HL-60 (cell line): Measurements from ENCODE around the gene MAP3K20.

ENCODE experiments used
- CTCF ChIP-seq: IDR thresholded peaks from one replicate; pipeline ENCODE4 v1.5.1; 2011; ENCODE audit warnings: low read length, control low read depth, inconsistent platforms; ENCODE audit not compliant: insufficient read depth
- TF ChIP-seq, protein P1 (sequence below): IDR thresholded peaks from 2 replicates; pipeline ENCODE4 v1.6.1; 2012; ENCODE audit warnings: low read depth; ENCODE audit not compliant: insufficient replicate concordance

DNA sequence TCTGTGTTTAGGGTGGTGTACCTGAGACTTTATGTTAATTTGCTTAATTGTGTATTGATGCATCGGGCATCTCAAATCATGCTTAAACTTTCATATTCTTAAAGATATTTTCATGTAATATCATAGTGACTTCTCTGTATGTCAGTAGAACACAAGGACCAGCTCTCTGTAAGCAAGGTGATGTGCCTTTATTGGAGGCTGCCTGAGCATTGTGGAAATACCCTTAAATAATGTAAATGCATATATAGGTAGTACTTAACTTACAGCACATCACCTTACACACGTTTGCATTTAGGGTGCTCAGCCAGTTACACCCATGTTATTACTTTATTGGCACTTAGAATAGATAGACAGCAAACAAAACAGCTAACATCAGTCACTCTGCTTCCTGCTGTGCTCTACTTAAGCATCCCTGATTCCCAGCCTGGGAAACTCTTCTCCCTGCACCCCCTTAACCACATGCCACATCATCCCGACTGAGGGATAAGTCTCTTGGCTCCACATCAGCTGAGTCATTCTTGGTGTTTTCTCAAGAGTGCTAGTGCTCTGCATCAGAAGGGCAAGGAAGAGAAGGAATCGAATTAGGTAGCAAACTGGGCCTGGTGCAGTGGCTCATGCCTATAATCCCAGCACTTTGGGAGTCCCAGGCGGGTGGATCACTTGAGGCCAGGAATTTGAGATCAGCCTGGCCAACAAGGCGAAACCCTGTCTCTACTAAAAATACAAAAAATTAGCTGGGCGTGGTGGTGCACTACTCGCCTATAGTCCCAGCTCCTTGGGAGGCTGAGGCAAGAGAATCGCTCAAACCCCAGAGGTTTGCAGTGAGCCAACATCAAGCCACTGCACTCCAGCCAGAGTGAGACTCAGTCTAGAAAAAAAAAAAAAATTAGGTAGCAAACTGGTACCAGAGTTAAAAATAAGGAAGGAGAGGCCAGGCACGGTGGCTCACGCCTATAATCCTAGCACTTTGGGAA lies 108.7 kb downstream of the MAP3K20 start:
- TF ChIP-seq CTCF, result no peak
- TF ChIP-seq, protein P1, sequence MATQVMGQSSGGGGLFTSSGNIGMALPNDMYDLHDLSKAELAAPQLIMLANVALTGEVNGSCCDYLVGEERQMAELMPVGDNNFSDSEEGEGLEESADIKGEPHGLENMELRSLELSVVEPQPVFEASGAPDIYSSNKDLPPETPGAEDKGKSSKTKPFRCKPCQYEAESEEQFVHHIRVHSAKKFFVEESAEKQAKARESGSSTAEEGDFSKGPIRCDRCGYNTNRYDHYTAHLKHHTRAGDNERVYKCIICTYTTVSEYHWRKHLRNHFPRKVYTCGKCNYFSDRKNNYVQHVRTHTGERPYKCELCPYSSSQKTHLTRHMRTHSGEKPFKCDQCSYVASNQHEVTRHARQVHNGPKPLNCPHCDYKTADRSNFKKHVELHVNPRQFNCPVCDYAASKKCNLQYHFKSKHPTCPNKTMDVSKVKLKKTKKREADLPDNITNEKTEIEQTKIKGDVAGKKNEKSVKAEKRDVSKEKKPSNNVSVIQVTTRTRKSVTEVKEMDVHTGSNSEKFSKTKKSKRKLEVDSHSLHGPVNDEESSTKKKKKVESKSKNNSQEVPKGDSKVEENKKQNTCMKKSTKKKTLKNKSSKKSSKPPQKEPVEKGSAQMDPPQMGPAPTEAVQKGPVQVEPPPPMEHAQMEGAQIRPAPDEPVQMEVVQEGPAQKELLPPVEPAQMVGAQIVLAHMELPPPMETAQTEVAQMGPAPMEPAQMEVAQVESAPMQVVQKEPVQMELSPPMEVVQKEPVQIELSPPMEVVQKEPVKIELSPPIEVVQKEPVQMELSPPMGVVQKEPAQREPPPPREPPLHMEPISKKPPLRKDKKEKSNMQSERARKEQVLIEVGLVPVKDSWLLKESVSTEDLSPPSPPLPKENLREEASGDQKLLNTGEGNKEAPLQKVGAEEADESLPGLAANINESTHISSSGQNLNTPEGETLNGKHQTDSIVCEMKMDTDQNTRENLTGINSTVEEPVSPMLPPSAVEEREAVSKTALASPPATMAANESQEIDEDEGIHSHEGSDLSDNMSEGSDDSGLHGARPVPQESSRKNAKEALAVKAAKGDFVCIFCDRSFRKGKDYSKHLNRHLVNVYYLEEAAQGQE, result no peak
